GM21786 (cell line): ENCODE results near the gene GSTO2.

Experiments
- ATAC-seq: cut with Tn5 transposase; IDR thresholded peaks from one replicate; pipeline ENCODE4 v1.9.1; 2021; ENCODE audit not compliant: unreplicated experiment

GSTO2 gene

DNA sequence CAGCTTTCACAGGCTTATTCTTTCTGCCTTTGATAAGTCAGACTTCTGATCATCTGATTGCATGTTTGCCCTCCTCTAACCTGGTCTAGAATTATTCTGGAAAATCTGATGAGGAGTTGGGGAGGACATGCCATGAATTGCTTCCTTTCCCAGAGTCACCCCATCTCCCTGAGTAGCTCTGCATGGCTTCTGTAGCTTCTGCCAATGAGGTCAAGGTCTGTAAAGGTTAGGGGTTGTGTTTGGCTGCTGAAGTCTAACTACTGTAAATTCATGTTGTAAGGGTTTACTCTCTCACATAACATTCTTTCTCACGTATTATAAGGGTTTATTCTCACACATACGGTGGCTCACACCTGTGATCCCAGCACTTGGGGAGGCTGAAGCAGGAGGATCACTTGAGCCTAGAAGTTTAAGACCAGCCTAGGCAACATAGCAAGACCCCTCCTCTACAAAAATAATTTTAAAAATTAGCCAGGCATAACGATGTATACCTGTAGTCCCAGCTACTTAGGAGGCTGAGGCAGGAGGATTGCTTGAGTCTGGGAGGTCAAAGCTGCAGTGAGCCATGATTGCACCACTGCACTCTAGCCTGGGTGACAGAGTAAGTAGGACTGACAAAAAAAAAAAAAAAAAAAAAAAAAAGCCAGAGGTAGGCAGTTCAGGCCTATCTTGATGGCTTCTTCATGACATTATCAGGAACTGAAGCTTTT is 10.7 kb downstream of the GSTO2 start:
- ATAC-seq = no peak

DNA sequence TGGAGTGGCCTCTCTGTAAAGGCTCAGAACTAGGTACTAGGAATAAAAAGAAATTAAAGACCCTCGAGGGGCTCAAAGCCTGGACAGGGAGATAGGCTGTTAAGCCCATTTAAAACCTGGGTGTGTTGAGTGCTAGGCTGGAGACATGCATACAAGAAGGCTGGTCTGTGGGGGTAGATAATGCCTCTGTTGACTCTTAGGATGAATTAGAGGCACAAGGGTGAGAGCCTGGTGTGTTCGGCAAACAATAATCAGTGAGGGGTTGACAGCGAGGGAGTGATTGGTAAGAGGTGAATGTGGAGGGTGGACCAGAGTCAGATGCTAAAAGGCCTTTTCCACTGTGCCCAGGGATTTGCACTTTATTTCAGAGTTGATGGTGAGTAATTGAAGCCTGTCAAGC is 12.7 kb downstream of the GSTO2 start:
- ATAC-seq = no peak

DNA sequence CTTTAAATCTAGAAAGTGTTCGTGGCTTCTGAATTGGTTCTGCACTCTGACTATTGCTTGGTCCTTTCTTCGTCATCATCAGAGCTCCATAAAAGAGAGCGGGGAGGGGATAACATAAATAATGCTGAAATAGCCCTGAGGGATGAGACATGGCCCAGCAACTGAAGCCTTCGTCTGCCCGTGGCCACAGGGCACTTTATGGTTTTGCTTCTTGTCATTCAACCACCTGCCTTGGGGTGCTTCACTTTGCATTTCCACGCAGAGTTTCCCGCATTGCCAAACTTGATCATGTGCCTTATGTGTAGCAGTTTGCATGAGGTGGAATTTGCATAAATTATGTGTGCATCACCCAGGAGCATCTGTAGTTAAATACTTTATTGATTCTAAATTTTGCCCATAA is 15.9 kb downstream of the GSTO2 start:
- ATAC-seq = no peak

DNA sequence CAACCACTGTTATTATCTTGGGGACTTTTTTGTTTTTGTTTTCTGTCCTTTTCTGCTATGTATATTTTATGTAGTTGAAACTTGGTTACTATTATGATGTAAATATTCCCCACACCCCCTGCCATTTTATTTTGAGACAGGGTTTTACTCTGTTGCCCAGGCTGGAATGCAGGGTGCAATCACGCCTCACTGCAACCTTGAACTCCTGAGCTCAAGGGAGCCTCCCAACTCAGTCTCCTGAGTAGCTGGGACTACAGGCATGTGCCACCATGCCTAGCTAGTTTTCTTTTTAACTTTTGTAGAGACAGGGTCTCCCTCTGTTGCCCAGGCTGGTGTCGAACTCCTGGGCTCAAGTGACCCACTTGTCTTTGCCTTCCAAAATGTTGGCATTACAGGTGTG is 18.0 kb downstream of the GSTO2 start:
- no peak for ATAC-seq

DNA sequence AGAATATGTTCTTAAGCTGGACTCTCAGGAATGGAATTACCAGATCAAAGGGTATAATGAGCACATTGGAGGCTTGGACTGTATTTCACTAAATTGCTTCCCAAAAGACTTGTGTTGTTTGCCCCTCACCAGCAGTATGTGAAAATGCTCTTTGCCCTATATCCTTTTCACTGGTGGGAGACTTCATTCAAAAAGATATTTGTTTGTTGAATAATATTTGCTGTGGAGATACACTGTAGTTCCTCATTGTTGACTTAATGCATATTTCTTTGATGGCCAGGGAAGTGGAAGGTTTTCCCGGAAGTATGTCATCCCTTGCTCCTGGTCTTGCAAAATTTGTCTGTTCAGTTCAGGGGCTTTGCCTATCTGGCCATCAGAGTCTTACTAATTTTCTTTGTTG is 19.4 kb downstream of the GSTO2 start:
- no peak for ATAC-seq

DNA sequence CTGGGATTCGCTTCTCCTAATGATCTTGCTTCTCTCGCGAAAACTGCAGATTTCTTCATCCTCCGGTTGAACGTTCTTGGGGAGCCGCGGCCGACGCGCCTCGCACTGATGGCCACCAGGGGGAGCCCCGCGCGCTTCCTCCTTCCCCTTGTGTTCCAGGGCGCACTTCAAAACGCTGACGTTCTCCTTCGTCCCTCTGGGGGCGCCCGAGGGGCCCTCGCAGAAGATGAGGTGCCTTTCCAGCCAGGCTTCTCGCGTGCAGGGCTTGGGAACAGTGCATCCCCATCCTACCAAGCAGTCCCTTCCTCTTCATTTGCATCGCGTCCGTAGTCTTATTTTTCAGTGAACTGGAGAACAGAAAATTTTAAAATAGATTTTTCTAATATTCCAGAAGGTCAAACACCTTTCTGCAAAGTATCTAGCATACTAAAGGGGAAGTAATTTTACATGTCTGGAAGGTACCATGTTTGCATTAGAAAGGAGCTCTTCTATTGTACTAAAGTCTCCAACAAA is 22.5 kb downstream of the GSTO2 start:
- peak; percentile 98 for ATAC-seq

DNA sequence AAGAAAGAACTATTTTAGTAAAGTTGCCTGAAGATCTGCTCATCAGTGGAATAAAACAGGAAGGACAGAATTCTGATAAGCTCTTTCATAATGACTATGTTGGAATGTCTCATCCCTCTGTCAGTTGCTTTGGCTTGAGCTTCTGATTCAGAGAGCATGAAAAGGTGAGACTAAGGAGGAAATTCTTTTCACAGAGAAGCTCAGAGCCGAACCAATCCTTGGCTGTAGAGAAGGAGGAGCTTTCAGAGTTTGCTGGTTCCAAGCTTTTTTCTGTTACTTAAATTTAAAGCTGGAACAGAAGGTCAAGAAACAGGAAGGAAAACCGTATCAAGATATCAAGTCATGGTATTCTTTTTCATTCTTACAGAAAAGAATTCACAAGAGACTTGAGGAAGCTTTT is 24.0 kb downstream of the GSTO2 start:
- no peak for ATAC-seq

DNA sequence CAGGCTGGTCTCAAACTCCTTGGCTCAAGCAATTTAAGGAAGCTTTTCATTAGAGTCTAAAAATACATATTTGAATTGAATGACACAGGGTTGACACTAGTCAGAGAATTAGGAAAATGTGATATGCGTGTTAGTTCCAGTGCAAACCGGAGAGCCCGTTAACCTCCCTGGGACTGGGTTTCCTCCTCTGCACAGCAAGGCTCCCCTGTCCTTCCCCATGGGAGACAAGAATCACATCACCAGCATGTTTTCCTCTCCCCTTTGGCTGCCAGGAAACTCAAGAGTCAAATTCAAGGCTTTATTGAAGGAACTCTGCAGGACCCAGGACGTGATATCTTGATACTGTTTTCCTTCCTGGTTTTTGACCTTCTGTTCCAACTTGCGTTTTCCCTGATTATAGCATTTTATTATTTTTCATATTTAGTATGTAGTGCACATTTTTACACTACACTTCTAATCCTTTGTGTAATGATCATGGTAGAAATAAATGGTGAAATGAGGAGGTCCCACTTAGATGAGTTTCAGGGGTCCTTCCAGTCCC is 24.9 kb downstream of the GSTO2 start:
- ATAC-seq = no peak

DNA sequence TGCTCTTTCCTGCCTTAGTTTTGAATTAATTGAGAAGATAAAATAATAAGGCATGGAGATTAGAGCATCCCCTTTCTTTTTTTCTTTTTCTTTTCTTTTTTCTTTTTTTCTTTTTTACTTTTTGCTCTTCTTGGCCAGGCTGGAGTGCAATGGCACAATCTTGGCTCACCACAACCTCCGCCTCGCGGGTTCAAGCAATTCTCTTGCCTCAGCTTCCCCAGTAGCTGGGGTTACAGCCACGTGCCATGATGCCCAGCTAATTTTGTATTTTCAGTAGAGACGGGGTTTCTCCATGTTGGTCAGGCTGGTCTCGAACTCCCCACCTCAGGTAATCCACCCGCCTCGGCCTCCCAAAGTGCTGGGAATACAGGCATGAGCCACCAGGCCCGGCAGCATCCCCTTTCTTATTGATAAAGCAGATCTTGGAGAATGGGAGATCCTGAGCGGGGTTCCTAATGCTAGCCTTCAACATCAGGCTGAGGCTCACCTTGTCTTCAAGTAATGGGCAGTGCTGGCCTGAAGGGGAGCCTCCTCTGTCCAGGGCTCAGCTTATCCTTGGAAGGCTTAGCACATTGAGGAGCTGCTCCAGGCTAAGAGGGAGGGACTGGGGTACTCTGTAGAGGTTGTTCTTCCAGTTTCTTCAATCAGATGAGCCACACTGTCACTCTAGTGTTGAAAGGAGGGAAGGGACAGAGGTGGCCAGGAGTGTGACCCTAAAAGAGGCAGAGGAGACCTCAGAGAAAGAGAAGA is 27.9 kb downstream of the GSTO2 start:
- ATAC-seq = no peak

DNA sequence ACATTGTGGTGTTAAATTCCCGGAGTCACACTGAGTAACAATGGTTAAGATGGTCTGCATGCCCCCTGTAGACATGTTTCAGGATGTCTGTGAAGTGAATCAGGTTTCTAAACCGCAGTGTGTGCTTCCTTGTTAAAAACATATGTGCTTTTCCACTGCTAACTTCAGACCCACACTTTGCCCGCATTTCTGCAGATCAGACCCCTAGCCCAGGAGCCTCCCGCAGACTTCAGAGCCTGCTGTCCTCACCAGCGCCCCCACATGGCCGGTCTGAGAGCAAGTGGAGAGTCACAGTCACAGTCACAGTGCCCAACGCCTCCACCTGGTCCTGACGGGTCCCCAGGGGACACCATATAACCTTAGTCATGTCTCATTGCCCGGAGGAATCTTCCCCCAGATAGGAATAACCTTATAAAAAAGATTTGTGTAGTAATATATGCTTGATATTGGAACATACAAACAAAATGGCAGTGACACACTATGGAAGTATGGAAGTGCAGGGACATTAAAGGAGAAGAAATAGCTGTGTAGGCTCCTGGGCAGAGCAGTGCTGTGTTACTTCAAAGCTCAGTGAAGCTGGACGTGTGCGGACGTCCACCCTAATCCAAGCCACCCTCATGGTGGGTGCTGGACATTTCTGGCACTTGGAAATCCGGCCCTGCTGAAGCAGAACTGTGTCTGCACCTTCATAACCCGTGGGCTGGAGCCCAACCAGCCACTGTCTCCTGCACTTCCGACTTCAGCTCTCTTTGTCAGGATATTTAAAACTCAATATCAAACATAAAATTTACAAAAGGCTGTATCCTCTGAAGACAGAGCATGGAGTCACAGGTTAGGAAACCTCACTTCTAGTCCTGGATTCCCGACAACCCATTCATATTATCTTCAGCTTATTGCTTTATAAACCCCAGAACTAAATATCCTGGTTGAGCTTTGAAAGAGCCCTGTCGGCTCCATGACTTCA is 29.0 kb downstream of the GSTO2 start:
- ATAC-seq = no peak

DNA sequence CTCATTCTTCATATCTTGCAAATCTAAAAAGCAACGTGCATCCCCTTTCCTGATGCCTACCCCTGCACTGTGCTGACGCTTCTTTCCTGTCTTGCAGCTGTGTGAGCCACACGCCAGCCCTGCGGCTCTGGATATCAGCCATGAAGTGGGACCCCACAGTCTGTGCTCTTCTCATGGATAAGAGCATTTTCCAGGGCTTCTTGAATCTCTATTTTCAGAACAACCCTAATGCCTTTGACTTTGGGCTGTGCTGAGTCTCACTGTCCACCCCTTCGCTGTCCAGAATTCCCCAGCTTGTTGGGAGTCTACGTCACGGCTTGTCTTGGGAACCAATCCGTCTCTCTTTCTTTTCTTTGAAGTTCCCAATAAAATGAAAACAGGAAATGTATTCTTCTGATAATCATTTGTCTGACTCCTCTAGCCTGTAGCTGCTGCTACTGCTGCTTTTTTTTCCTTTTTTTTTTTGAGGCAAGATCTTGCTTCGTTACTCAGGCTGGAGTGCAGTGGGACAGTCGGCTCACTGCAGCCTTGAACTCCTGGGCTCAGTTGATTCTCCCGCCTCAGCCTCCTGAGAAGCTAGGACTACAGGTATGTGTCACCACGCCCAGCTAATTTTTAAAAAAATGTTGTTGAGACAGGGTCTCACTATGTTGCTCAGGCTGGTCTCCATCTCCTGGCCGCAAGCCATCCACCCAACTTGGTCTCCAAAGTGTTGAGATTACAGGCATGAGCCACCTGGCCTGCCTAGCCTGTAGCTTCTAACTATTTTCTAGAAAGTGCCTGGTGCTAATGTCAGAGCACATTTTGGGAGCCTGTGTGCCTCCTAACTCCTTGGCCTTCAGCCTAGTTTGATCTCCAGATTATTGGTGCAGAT is 30.3 kb downstream of the GSTO2 start:
- ATAC-seq = no peak

DNA sequence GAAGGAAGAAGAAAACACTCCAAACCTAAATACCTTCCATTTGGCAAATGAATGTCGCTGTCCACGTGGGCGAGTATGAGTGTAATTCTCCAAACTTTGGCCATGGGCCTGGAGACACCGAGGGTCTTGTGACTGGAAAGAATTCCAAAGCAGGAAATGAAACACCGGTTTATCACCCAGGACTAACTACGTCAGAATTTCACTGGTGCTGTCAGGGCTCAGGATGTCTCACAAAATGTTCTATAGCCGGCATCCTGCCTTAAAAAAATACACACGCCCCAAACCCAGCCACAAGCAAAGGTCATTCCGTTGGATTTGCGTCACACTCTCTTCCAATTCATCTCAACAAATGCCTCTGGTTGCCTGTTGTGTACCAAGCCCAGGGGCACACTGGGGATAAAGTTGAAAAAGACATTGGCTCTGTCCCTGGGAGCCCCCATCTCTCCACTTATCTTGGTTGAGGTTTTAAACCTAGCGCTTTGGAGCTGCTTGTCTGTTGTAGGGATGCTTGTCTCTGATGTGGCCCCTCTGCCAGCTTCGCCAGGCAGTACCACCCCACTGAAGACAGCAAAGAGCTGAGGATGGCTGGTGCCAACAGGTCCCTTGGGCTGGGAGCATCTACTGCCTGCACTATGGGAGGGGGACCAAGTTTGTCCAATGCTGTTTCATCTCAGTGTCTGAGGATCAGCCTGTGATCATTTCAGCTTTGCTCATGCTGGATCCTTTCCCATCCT is 31.2 kb downstream of the GSTO2 start:
- no peak for ATAC-seq

DNA sequence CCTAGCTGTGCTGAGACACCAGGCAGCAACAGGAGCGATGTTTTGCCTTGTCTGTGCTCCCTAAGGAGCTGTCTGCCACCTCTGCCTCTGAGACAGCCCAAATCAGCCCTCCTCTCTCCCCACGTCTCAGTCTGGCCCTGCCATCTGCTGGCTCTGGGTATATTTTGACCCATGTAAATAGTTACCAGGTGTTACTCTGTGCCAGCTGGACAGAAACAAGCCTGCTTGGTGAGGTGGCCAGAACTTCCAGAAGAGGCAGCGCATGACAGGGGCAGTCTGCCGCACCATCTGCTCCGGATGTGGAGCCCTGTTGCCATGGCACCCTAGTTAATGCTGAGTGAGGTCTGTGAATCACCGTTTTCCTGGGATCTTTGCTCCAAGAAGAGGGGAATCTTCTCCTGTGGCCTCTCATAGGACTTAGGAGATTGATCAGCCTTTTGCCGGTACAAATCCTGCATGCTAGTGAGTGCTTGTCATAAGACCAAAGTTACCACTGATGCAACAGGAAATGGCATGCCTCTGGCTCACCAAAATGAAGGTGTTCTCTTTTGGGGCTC is 31.8 kb downstream of the GSTO2 start:
- no peak for ATAC-seq

DNA sequence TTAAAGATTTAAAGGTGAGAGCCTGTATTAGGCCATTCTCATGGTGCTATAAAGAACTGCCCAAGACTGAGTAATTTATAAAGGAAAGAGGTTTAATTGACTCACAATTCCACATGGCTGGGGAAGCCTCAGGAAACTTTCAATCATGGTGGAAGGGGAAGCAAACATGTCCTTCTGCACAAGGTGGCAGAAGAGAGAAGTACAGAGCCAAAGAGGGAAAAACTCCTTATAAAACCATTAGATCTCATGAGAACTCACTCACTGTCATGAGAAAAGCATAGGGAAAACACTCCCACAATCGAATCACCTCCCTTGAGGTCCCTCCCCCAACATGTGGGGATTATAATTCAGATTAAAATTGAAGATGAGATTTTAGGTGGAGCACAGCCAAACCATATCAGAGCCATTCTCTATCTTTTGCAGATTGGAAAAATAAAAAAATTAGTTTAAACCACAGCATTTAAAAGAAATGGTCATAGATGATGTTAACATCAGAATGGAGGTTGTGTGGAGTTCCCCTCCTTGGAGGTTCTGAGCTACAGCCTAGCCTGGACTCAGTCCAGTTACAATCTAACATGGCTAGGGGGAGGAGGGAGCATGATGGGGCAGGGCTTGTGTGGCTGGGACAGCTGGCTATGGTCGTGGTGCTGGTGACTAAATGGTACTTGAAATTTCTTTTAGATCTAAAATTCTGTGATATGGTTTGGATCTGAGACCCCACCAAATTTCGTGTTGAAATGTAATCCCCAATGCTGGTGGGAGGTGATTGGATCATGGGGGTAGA is 33.1 kb downstream of the GSTO2 start:
- ATAC-seq = no peak

DNA sequence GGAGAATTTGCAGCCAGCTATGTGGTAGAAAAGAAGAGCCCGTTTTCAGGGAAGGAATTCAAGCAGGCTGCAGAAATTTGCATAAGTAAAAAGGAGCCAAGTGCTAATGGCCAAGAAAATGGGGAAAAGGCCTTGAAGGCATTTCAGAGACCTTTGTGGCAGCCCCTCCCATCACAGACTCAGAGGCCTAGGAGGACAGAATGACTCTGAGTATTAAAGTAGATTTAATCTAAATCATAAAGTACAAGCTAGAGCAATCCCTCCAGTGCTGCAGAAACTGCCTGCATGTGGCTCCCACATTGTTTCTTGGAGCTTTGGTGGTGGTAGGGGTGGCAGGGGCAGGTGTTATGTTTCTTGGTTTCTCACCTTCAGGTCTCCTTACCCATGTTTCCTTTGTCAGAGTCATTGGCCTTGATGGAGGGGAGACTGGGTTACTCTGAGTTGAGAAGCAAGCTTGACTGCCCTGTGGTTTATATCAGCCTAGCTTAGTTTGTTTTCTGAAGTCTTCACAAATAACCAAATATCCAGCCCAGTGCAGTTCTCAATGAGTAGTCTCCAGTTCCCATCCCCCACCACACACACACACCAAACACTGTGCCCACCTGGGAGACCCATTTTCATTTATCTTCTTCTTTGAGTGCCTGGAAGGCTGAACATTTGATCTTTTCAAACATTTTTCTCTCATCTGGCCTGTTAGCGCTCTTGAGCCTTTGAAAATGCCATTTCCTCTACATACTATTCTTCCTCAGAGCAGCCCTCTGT is 34.8 kb downstream of the GSTO2 start:
- no peak for ATAC-seq

DNA sequence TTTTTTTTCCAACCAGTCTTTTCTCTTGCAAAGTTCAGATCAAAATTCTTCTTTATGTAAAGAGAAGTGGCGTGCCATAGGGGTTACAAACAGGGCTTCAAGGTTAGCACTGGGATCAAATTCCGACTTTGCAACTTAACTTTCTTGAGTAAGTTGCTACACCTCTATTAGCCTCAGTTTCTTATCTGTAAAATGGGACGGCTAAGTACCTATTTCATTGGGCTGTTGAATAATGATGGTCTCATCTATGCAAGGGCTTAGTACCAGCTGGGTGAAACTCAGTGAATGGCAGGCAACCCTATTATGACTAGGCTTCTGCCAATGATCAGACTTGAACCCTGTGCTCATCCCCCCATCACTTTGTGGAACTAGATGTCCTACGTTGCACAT is 35.4 kb downstream of the GSTO2 start:
- no peak for ATAC-seq

DNA sequence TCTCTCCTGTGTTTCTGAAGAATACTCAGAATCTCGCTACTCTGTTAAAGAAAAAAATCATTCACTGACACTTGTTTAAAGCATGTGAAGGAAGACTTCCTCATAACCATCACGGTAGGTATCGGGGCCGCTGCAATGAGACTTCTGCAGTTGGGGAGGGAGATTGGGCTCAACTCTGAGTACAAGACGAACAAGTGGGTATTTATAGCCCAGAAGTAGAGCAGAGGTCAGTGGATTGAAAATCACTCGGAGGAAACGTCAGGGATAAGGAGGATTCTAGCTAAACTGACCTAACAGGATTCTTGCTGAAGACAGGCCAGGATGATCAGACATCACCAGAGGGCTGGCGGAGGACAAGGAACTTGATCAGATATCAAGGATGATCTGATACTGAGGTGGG is 35.9 kb downstream of the GSTO2 start:
- ATAC-seq = no peak

DNA sequence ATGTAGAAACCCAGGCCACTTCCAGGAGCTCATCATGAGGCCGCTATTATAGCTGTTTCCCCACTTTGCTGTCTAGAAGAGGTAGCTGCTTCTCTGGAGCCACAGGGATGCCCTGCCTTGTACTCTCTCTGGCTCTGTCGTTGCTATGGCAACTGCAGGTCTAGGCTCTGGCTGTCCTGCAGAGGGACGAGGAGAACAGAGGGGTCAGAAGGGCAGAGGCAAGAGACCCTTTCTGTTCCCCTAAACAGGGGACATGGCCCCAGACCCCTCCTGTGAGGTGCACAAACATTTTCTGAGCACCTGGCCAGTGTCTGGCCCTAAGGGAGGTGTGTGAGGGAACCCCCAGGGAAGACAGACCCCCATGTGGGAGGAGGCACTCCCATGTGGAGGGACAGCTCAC is 37.9 kb downstream of the GSTO2 start:
- ATAC-seq = no peak
